ENCODE measurements around the gene SHISA5.

Gene SHISA5

DNA sequence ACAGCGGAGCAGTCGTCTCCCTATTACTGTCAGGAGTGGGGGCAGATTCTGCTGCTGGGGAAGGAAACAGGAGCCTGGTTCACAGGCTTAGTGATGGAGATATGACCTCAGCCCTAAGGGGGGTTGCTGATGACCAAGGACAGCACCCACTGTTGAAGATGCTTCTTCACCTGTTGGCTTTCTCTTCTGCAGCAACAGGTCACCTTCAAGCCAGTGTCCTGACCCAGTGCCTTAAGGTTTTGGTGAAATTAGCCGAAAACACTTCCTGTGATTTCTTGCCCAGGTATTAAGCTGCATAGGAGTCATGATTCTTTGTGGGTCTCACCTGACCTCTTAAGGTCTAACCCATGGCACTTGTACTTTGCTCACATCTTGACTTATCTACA is 43.5 kb downstream of the SHISA5 start:
- DNase-seq (ENCODE audit: low read depth) = no peak
- no peak for TF ChIP-seq CTCF (conservative IDR thresholded peaks at IDR 0.05; ENCODE audit: control insufficient read depth, insufficient read depth, low read depth, low read length)
- H3K4me3 ChIP-seq (ENCODE audit: control insufficient read depth, low read depth, low read length) = no peak overlapping the region

DNA sequence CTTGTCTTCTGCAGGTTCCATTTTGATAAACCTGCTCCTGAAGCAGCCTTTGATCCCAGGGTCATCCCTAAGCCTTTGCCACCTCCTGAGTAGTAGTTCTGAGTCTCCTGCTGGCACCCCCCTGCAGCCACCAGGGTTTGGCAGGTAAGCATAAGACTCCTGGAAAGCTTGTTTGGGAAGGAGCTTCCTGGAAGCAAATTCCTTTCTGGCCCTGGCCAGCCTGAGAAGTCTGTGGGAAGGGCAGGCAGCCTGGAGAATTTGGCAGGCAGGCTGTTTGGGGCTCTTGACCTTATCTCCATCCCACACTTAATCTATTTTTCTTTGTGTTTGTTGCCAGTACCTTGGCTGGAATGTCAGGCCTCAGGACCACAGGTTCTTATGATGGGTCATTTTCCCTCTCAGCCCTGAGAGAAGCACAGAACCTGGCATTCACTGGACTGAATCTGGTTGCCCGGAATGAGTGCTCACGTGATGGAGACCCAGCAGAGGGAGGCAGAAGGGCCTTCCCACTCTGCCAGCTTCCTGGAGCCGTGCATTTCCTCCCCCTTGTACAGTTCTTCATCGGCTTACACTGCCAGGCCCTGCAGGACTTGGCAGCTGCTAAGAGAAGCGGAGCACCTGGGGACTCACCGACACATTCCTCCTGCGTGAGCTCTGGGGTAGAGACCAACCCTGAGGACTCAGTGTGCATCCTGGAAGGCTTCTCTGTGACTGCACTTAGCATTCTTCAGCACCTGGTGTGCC is 44.0 kb downstream of the SHISA5 start:
- no peak for DNase-seq (ENCODE audit: low read depth)
- TF ChIP-seq CTCF (conservative IDR thresholded peaks at IDR 0.05; ENCODE audit: control insufficient read depth, insufficient read depth, low read depth, low read length) = no peak
- H3K4me3 ChIP-seq (ENCODE audit: control insufficient read depth, low read depth, low read length) = no peak overlapping the region

GRCh38 chr3:48459331-48459730 is 44.6 kb downstream of the SHISA5 start:
- TF ChIP-seq CTCF (conservative IDR thresholded peaks at IDR 0.05; ENCODE audit: control insufficient read depth, insufficient read depth, low read depth, low read length) = no peak
- DNase-seq (ENCODE audit: low read depth) = no peak
- H3K4me3 ChIP-seq (ENCODE audit: control insufficient read depth, low read depth, low read length) = no peak overlapping the region

DNA sequence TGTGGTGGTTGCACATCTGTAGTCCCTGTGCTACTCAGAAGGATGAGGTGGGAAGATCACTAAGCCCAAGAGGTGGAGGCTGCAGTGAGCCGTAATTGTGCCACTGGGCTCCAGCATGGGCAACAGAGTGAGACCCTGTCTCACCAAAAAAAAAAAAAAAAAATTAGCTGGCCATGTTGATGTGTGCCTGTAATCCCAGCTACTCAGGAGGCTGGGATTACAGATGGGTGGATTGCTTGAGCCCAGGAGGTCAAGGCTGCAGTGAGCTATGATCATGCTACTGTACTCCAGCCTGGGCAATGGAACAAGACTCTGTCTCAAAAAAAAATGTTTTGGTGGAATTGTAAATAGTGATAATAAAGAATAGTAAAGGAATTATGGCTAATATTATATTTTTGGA is 47.5 kb downstream of the SHISA5 start:
- TF ChIP-seq CTCF (conservative IDR thresholded peaks at IDR 0.05; ENCODE audit: control insufficient read depth, insufficient read depth, low read depth, low read length) = no peak
- no peak for DNase-seq (ENCODE audit: low read depth)
- no peak overlapping the region for H3K4me3 ChIP-seq (ENCODE audit: control insufficient read depth, low read depth, low read length)

DNA sequence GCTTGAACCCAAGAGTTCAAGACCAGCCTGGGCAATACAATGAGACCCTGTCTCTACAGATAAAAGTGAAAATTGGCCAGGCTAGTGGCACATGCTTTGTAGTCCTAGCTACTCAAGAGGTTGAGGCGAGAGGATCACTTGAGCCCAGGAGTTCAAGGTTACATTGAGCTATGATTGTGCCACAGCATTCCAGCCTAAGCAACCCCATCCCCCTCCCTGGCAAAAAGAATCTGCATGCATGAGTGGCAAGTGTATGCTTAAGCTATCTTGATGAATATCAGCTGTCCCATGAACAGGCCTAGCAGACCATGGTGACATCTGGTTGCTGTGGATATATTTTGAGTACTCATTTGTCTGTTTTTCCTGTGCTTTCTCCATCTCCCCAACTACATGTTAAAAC is 52.7 kb downstream of the SHISA5 start:
- no peak overlapping the region for H3K4me3 ChIP-seq (ENCODE audit: control insufficient read depth, low read depth, low read length)
- no peak for DNase-seq (ENCODE audit: low read depth)
- no peak for TF ChIP-seq CTCF (conservative IDR thresholded peaks at IDR 0.05; ENCODE audit: control insufficient read depth, insufficient read depth, low read depth, low read length)

DNA sequence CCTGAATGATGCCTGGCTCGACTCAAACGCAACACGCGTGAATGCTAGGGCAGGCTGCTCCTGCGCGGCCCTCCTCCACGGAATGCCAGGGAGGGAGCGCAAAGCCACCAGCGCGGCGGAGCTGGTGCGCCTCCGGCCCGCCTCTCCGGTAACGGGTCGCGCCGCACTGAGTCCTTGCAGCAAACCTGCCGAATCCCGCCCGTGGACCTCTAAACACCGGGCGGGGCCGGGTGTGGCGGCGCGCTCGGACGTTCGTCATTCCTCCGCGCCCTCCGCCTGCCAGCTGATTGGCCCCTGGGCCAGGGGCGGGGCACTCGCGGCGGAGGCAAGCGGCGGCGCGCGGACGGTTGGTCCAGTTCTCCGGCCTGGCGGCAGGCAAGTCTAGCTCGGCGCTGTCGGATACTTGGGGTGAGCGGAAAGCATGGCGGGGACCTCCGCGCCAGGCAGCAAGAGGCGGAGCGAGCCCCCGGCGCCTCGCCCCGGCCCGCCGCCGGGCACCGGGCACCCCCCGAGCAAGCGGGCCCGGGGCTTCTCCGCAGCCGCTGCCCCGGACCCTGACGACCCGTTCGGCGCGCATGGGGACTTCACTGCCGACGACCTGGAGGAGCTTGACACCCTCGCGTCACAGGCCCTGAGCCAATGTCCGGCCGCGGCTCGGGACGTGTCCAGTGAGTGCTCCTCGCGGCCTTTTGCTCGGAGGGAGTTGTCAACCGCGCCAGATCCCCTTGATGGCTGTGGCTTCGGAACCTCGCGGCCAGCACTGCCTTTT is 57.4 kb downstream of the SHISA5 start, which contains the start of gene ATRIP:
TSS of gene ATRIP (plus strand) at position 313 of the 769 bp plus-strand sequence. CDS start at position 422, 109 bp downstream.
- peak within 1 kb of the TSS; percentile 87 for H3K4me3 ChIP-seq (ENCODE audit: control insufficient read depth, low read depth, low read length)
- DNase-seq (ENCODE audit: low read depth) = peak; percentile 75
- no peak for TF ChIP-seq CTCF (conservative IDR thresholded peaks at IDR 0.05; ENCODE audit: control insufficient read depth, insufficient read depth, low read depth, low read length)

Measured in fibroblast of mammary gland (primary cell).